Tibial artery (tissue), 4 donors: ENCODE results near the gene TGFBR3.

Experiments used
- DNase-seq, 2 donors: peaks; one replicate each; pipeline ENCODE4 v3.0.0-alpha.2; 2019
- H3K27ac ChIP-seq, 2 donors: fragments of 200-600 bp; sonication (generic) in 1 of 2; 1 replicate in 1 of 2; 2 replicates in 1 of 2; pipeline ENCODE4 v1.5.1; 2018 to 2019; ENCODE audit warnings: mild to moderate bottlenecking in 1 of 2
- H3K27me3 ChIP-seq, 2 donors: fragments of 200-600 bp; sonication (generic) in 1 of 2; one replicate each; pipeline versions ENCODE4 v1.5.1 to v1.6.0; 2016 to 2019
- H3K36me3 ChIP-seq, 3 donors: fragments of 200-600 bp; sonication (generic) in 2 of 3; one replicate each; pipeline ENCODE4 v1.5.1; 2016 to 2019; ENCODE audit warnings: mild to moderate bottlenecking in 2 of 3
- H3K4me1 ChIP-seq, 4 donors: fragments of 200-600 bp; sonication (generic) in 2 of 4; 1 replicate in 3 of 4; 2 replicates in 1 of 4; pipeline ENCODE4 v1.5.1; 2016 to 2019
- H3K4me3 ChIP-seq, 2 donors: fragments of 200-600 bp; sonication (generic) in 1 of 2; 1 replicate in 1 of 2; 2 replicates in 1 of 2; pipeline ENCODE4 v1.5.1; 2018 to 2019; ENCODE audit warnings: mild to moderate bottlenecking in 2 of 2
- H3K9me3 ChIP-seq, 3 donors: fragments of 200-600 bp; sonication (generic) in 1 of 3; one replicate each; pipeline ENCODE4 v1.5.1; 2016 to 2019
- CTCF ChIP-seq, 2 experiments: fragments of 200-600 bp in 1 of 2; fragments of 450-650 bp in 1 of 2; IDR thresholded peaks; one replicate each; pipeline ENCODE4 v1.5.1; 2017 to 2019; ENCODE audit warnings: antibody characterized with exemption in 2 of 2, mild to moderate bottlenecking in 1 of 2, moderate library complexity in 1 of 2
- intact Hi-C: fragments of 100-400 bp; cut with DNase I; formaldehyde crosslinking; loops from one replicate; pipeline ENCODE4 v1.15.0; 2023; ENCODE audit warnings: low total_unique reads

TGFBR3 gene

GRCh38 chr1:91735266-91735845 is 150.6 kb downstream of the TGFBR3 start:
- no peak overlapping the region for H3K27ac ChIP-seq
- intact Hi-C loops: loop anchor here (10.0 kb wide), 1 partner anchor 149 kb away; the partner anchor contains the start of gene TGFBR3
- H3K4me1 ChIP-seq: peaks cover 0 to 47% (median 27%) of the 10 kb centered on the region in 4 donors

GRCh38 chr1:91734761-91735160 is 151.2 kb downstream of the TGFBR3 start:
- no peak for DNase-seq
- no peak for TF ChIP-seq CTCF (IDR thresholded peaks at IDR 0.05)
- Histone ChIP-seq H3K36me3 (peaks cover 0 to 19% (median 12%) of the 10 kb centered on the region in 3 donors), H3K4me3 (no peak overlapping the region), H3K27ac (no peak overlapping the region), H3K9me3 (no peaks in the 10 kb centered on the region), H3K27me3 (no peaks in the 10 kb centered on the region), H3K4me1 (peaks cover 0 to 47% (median 27%) of the 10 kb centered on the region in 4 donors)
- intact Hi-C loops: loop anchor here (10.0 kb wide), 1 partner anchor 150 kb away; the partner anchor contains the start of gene TGFBR3

More at GRCh38 chr1:91735266-91735845, 150.6 kb downstream of the TGFBR3 start:
- H3K4me3 ChIP-seq: no peak overlapping the region
- no peak for DNase-seq
- H3K36me3 ChIP-seq: peaks cover 0 to 18% (median 10%) of the 10 kb centered on the region in 3 donors
- H3K9me3 ChIP-seq: no peaks in the 10 kb centered on the region
- no peak for TF ChIP-seq CTCF (IDR thresholded peaks at IDR 0.05)
- no peaks in the 10 kb centered on the region for H3K27me3 ChIP-seq

GRCh38 chr1:91733108-91733710 is 152.7 kb downstream of the TGFBR3 start:
- Histone ChIP-seq H3K36me3 (peaks cover 0 to 18% (median 14%) of the 10 kb centered on the region in 3 donors), H3K9me3 (no peaks in the 10 kb centered on the region), H3K27ac (peak overlapping the region; percentile 32 to 44), H3K27me3 (no peaks in the 10 kb centered on the region), H3K4me1 (peaks cover 0 to 47% (median 27%) of the 10 kb centered on the region in 4 donors), H3K4me3 (no peak overlapping the region)
- TF ChIP-seq CTCF (IDR thresholded peaks at IDR 0.05): no peak
- no peak for DNase-seq
- intact Hi-C loops: loop anchor here (10.0 kb wide), 1 partner anchor 152 kb away; the partner anchor contains the start of gene TGFBR3

GRCh38 chr1:91732291-91733107 is 153.5 kb downstream of the TGFBR3 start:
- H3K9me3 ChIP-seq: no peaks in the 10 kb centered on the region
- intact Hi-C loops: loop anchor here (10.0 kb wide), 1 partner anchor 152 kb away; the partner anchor contains the start of gene TGFBR3
- TF ChIP-seq CTCF (IDR thresholded peaks at IDR 0.05): no peak
- DNase-seq: no peak
- H3K27ac ChIP-seq: peak overlapping the region; percentile 32 to 44
- peaks cover 0 to 44% (median 26%) of the 10 kb centered on the region in 4 donors for H3K4me1 ChIP-seq
- no peak overlapping the region for H3K4me3 ChIP-seq
- peaks cover 0 to 16% (median 14%) of the 10 kb centered on the region in 3 donors for H3K36me3 ChIP-seq
- H3K27me3 ChIP-seq: no peaks in the 10 kb centered on the region

- peaks cover 0 to 16% (median 14%) of the 10 kb centered on the region in 3 donors for H3K36me3 ChIP-seq
- no peaks in the 10 kb centered on the region for H3K27me3 ChIP-seq
- H3K9me3 ChIP-seq: no peaks in the 10 kb centered on the region
- peak overlapping the region in 1 of 2 donors; percentile 44 for H3K27ac ChIP-seq
- intact Hi-C loops: loop anchor here (10.0 kb wide), 1 partner anchor 153 kb away; the partner anchor contains the start of gene TGFBR3
- no peak for TF ChIP-seq CTCF (IDR thresholded peaks at IDR 0.05)
- no peak overlapping the region for H3K4me3 ChIP-seq
- peaks cover 0 to 43% (median 23%) of the 10 kb centered on the region in 4 donors for H3K4me1 ChIP-seq
- DNase-seq: no peak
Observed at GRCh38 chr1:91731815-91732214, 154.1 kb downstream of the TGFBR3 start.
